ENCODE results near the gene CFAP298. TPM values are rescaled to one million over a fixed set of nuclear protein-coding genes. Genes with fewer than 3 reads are reported as not detected.

CFAP298 gene
- total RNA-seq, 2 donors from 2014 or later, result 16.1 to 22.2 TPM

DNA sequence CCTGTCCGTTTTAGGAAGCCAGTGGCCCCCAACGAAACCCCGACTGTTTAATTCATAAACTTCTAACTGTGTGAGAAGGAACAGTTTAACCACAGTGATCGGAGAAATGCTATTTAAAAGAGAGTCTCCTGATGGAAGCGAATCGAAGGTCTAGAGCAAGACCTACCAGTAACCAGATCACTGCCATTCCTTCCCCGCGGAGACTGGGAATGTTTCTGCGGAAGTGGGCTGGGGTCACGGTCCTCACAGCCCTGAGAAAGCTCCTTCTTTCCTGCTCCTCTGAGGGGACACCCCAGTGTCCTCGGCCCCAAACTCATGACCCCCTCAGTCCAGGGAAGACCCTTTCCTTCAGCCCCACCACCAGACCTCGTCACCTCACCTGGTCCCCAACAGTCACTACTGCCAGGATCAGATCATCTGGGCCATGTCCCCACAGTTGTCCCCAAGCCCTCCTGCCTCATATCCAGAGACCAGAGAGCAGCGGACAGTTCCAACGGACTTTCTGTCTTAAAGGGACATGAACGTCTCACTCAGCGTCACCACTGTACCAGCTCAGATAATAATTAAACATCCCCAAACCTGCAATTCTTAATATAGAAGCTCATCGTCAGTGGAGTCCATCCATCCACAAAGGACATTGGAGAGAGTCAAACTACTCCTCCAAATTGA is 27.0 kb downstream of the CFAP298 start, which contains the start of gene TCP10L:
TSS of gene TCP10L (minus strand) at position 482 of the 669 bp plus-strand sequence. CDS start 1,219 bp downstream, outside the sequence.
- Histone ChIP-seq H3K9me3 (no peaks in the 10 kb centered on the region), H3K27me3 (no peaks in the 10 kb centered on the region), H3K4me3 (no peak within 1 kb of the TSS), H3K36me3 (no peaks in the 10 kb centered on the region), H3K27ac (no peak within 1 kb of the TSS), H3K4me1 (no peaks in the 10 kb centered on the region)
- TF ChIP-seq, protein P1, sequence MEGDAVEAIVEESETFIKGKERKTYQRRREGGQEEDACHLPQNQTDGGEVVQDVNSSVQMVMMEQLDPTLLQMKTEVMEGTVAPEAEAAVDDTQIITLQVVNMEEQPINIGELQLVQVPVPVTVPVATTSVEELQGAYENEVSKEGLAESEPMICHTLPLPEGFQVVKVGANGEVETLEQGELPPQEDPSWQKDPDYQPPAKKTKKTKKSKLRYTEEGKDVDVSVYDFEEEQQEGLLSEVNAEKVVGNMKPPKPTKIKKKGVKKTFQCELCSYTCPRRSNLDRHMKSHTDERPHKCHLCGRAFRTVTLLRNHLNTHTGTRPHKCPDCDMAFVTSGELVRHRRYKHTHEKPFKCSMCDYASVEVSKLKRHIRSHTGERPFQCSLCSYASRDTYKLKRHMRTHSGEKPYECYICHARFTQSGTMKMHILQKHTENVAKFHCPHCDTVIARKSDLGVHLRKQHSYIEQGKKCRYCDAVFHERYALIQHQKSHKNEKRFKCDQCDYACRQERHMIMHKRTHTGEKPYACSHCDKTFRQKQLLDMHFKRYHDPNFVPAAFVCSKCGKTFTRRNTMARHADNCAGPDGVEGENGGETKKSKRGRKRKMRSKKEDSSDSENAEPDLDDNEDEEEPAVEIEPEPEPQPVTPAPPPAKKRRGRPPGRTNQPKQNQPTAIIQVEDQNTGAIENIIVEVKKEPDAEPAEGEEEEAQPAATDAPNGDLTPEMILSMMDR (IDR thresholded peaks at IDR 0.05), result no peak
- no peak for DNase-seq (ENCODE audit: low spot score)

DNA sequence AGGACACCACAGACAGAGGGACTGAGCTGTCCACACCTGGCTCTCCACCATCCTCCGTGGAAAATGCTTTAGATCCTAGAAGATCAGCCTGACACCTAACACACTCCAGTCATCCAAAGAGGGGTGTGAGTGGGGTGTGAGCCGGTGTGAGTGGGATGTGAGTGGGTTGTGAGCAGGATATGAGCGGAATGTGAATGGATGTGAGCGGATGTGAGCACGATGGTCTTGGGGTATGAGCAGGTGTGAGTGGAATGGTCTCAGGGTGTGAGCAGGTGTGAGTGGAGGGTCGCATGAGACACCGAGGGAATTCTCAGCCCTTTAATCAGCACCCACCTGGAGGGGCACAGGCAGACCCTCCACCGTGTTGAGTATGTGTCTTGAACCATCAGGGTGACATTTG is 27.7 kb downstream of the CFAP298 start:
- no peaks in the 10 kb centered on the region for H3K27me3 ChIP-seq
- no peak overlapping the region for H3K4me3 ChIP-seq
- no peak overlapping the region for H3K27ac ChIP-seq
- TF ChIP-seq, protein P1 (IDR thresholded peaks at IDR 0.05), result no peak
- no peaks in the 10 kb centered on the region for H3K9me3 ChIP-seq
- no peak for DNase-seq (ENCODE audit: low spot score)
- H3K4me1 ChIP-seq, result no peaks in the 10 kb centered on the region
- no peaks in the 10 kb centered on the region for H3K36me3 ChIP-seq

DNA sequence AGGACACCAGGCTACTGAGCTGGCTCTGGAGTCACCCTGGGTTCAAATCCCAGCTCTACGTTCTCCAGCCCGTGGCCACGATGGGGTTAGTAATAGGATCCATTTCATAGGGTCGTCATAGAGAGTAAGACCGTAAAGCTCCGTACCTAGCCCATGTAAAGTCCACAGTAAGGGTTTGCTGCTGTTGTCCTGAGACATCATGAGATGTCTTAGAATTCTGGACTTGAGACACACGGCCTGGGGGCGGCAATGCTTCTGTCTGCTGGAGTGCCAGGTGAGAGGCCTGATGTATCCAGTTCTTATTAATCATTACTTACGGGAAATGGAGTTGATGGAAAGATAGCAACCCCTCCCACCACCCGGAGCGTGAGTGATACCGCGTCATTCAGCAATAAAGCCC is 30.4 kb downstream of the CFAP298 start:
- Histone ChIP-seq H3K9me3 (no peaks in the 10 kb centered on the region), H3K27ac (no peak overlapping the region), H3K4me1 (no peaks in the 10 kb centered on the region), H3K4me3 (no peak overlapping the region), H3K36me3 (peaks cover 7% of the 10 kb centered on the region), H3K27me3 (no peaks in the 10 kb centered on the region)
- TF ChIP-seq, protein P1 (IDR thresholded peaks at IDR 0.05), result no peak
- no peak for DNase-seq (ENCODE audit: low spot score)

DNA sequence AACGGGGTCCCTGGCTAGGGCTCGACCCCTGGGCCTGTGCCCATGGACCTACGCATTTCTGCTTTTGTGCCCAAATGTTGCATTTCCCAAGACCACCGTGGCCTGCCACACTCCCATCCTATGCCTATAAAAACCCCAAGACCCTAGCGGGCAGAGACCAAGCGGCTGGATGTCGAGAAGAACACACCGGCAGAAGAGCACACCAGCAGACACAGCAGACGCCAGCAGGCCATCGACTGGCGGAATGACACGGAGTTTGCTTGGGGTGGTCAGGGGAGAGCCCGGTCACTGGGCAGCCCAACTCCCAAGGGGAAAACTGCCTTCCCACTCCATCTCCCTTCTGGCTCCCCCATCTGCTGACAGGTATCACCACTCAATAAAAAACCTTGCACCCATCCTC is 31.2 kb downstream of the CFAP298 start:
- Histone ChIP-seq H3K9me3 (no peaks in the 10 kb centered on the region), H3K27ac (no peak overlapping the region), H3K36me3 (peaks cover 7% of the 10 kb centered on the region), H3K4me3 (no peak overlapping the region), H3K4me1 (no peaks in the 10 kb centered on the region), H3K27me3 (no peaks in the 10 kb centered on the region)
- DNase-seq (ENCODE audit: low spot score), result no peak
- TF ChIP-seq, protein P1 (IDR thresholded peaks at IDR 0.05), result no peak

DNA sequence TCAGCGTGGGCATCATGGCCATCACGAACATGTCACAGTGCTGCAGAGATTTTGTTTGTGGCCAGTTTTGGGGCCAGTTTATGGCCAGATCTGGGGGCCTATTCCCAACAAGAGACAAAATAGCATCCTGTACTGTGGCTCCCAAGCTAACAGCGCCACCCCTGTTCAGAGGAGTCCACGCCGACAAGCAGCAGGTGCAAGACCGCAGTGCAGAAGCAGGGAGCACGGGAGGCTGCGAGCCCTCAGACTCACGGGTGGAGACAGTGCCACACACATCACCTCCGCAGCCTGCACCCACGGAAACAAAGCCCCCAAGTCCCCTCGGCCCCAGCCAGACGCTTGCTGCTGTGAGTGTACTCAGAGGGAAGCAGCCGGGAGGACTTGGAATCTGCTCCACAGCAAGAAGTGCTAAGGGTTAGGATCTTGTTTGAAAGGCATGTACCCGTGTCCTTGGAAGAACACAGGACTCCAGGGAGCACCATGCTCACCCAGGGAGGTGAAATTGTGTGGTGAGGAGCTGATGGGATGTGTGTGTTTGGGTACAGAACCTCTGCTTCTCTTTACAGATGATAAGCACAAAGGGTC is 34.0 kb downstream of the CFAP298 start:
- Histone ChIP-seq H3K4me3 (no peak overlapping the region), H3K36me3 (peaks cover 7% of the 10 kb centered on the region), H3K27me3 (no peaks in the 10 kb centered on the region), H3K27ac (no peak overlapping the region), H3K4me1 (no peaks in the 10 kb centered on the region), H3K9me3 (no peaks in the 10 kb centered on the region)
- TF ChIP-seq, protein P1 (IDR thresholded peaks at IDR 0.05), result no peak
- DNase-seq (ENCODE audit: low spot score), result no peak

Measured in right atrium auricular region (tissue), 2 donors.